Uterus (tissue), 4 donors: ENCODE results near the gene VRK2. TPM values are rescaled to one million over a fixed set of nuclear protein-coding genes. Genes with fewer than 3 reads are reported as not detected.

ENCODE experiments used
- DNase-seq, 2 donors: peaks; one replicate each; pipeline ENCODE4 v3.0.0-alpha.2; 2019 to 2020
- H3K27ac ChIP-seq, 2 donors: fragments of 200-600 bp; sonication (generic); 1 replicate in 1 of 2; 2 replicates in 1 of 2; pipeline ENCODE4 v1.5.1; 2016 to 2018
- H3K27me3 ChIP-seq, 2 donors: fragments of 200-600 bp; sonication (generic); one replicate each; pipeline ENCODE4 v1.5.1; 2018 to 2019; ENCODE audit warnings: control low read depth in 1 of 2
- H3K36me3 ChIP-seq, 2 donors: fragments of 200-600 bp; sonication (generic); one replicate each; pipeline ENCODE4 v1.5.1; 2019; ENCODE audit warnings: control low read depth in 1 of 2
- H3K4me1 ChIP-seq, 2 donors: fragments of 200-600 bp; sonication (generic); one replicate each; pipeline ENCODE4 v1.5.1; 2018 to 2019; ENCODE audit warnings: control low read depth in 1 of 2
- H3K4me3 ChIP-seq, 2 donors: fragments of 200-600 bp; sonication (generic); 1 replicate in 1 of 2; 2 replicates in 1 of 2; pipeline ENCODE4 v1.5.1; 2018 to 2019; ENCODE audit warnings: mild to moderate bottlenecking in 1 of 2
- H3K9me3 ChIP-seq, 2 donors: fragments of 200-600 bp; sonication (generic); one replicate each; pipeline ENCODE4 v1.5.1; 2019; ENCODE audit warnings: control low read depth in 1 of 2
- CTCF ChIP-seq, 4 experiments: fragments of 200-600 bp in 2 of 4; fragments of 450-650 bp in 2 of 4; sonication (generic) in 2 of 4; IDR thresholded peaks; one replicate each; pipeline ENCODE4 v1.5.1; 2016 to 2019; ENCODE audit warnings: antibody characterized with exemption in 4 of 4, mild to moderate bottlenecking in 2 of 4, moderate library complexity in 1 of 4
- POLR2A ChIP-seq, 2 donors: fragments of 450-650 bp; IDR thresholded peaks; one replicate each; pipeline ENCODE4 v1.6.1; 2016; ENCODE audit warnings: antibody characterized with exemption in 2 of 2, mild to moderate bottlenecking in 1 of 2, moderate library complexity in 1 of 2
- intact Hi-C: fragments of 100-400 bp; cut with DNase I; formaldehyde crosslinking; loops from one replicate; pipeline ENCODE4 v1.15.1; 2023; ENCODE audit warnings: low total_unique reads
- total RNA-seq, 4 donors: library from RNA; depleted of rRNA in 3 of 4; stranded (reverse); fragments of >200 nt in 3 of 4; gene quantifications; one replicate each; pipeline versions ENCODE4 v1.1.0 to v1.2.4, GENCODE V29; 2014 to 2023
- donor health status: DM: yes; HTN: yes; CAD: no.

VRK2 gene
- total RNA-seq, 4 donors from 2014 or later, result 17.1 to 30.3 (median 25.7) TPM

- DNase-seq, result no peak
- no peaks in the 10 kb centered on the region for H3K4me1 ChIP-seq
- H3K27ac ChIP-seq, result no peak overlapping the region
- TF ChIP-seq POLR2A (IDR thresholded peaks at IDR 0.05), result no peak
- no peak for TF ChIP-seq CTCF (IDR thresholded peaks at IDR 0.05)
- intact Hi-C loops, result no loop called here
- no peak overlapping the region for H3K4me3 ChIP-seq
- H3K9me3 ChIP-seq, result no peaks in the 10 kb centered on the region
- no peaks in the 10 kb centered on the region for H3K27me3 ChIP-seq
- H3K36me3 ChIP-seq, result no peaks in the 10 kb centered on the region
These were observed 74.1 kb downstream of the VRK2 start for GRCh38 chr2:58120626-58121229.

GRCh38 chr2:58122040-58122439 lies 75.4 kb downstream of the VRK2 start:
- Histone ChIP-seq H3K9me3 (no peaks in the 10 kb centered on the region), H3K27me3 (no peaks in the 10 kb centered on the region), H3K4me1 (no peaks in the 10 kb centered on the region), H3K36me3 (no peaks in the 10 kb centered on the region), H3K27ac (no peak overlapping the region), H3K4me3 (no peak overlapping the region)
- TF ChIP-seq POLR2A (IDR thresholded peaks at IDR 0.05), result no peak
- TF ChIP-seq CTCF (IDR thresholded peaks at IDR 0.05), result no peak
- DNase-seq, result no peak
- intact Hi-C loops, result no loop called here

GRCh38 chr2:58122540-58122939 lies 75.9 kb downstream of the VRK2 start:
- Histone ChIP-seq H3K27me3 (no peaks in the 10 kb centered on the region), H3K4me1 (no peaks in the 10 kb centered on the region), H3K9me3 (no peaks in the 10 kb centered on the region), H3K4me3 (no peak overlapping the region), H3K36me3 (no peaks in the 10 kb centered on the region), H3K27ac (no peak overlapping the region)
- intact Hi-C loops, result no loop called here
- DNase-seq, result no peak
- no peak for TF ChIP-seq CTCF (IDR thresholded peaks at IDR 0.05)
- no peak for TF ChIP-seq POLR2A (IDR thresholded peaks at IDR 0.05)

- peaks cover 6 to 7% of the 10 kb centered on the region in 2 donors for H3K4me1 ChIP-seq
- no peak overlapping the region for H3K27ac ChIP-seq
- intact Hi-C loops, result no loop called here
- H3K4me3 ChIP-seq, result no peak overlapping the region
- H3K9me3 ChIP-seq, result no peaks in the 10 kb centered on the region
- no peak for TF ChIP-seq CTCF (IDR thresholded peaks at IDR 0.05)
- no peak for TF ChIP-seq POLR2A (IDR thresholded peaks at IDR 0.05)
- H3K36me3 ChIP-seq, result no peaks in the 10 kb centered on the region
- DNase-seq, result no peak
- no peaks in the 10 kb centered on the region for H3K27me3 ChIP-seq
These were observed 80.5 kb downstream of the VRK2 start for GRCh38 chr2:58127111-58127510.

- no peaks in the 10 kb centered on the region for H3K36me3 ChIP-seq
- H3K4me3 ChIP-seq, result no peak overlapping the region
- no peak overlapping the region for H3K27ac ChIP-seq
- H3K9me3 ChIP-seq, result no peaks in the 10 kb centered on the region
- H3K4me1 ChIP-seq, result peaks cover 6 to 7% of the 10 kb centered on the region in 2 donors
- DNase-seq, result no peak
- H3K27me3 ChIP-seq, result no peaks in the 10 kb centered on the region
- TF ChIP-seq POLR2A (IDR thresholded peaks at IDR 0.05) (no peak), CTCF (IDR thresholded peaks at IDR 0.05) (no peak)
- intact Hi-C loops, result no loop called here
These were observed 83.6 kb downstream of the VRK2 start for GRCh38 chr2:58130238-58130637.
